Measurements from ENCODE around the gene LRBA. TPM values are rescaled to one million over a fixed set of nuclear protein-coding genes. Genes with fewer than 3 reads are reported as not detected.

The LRBA gene
- total and polyA plus RNA-seq, 9 of the 15 experiments (the other 6 are each of a cell fraction or from before 2014, with no cell fraction given) = 24.2 to 88.7 (median 59.7) TPM

DNA sequence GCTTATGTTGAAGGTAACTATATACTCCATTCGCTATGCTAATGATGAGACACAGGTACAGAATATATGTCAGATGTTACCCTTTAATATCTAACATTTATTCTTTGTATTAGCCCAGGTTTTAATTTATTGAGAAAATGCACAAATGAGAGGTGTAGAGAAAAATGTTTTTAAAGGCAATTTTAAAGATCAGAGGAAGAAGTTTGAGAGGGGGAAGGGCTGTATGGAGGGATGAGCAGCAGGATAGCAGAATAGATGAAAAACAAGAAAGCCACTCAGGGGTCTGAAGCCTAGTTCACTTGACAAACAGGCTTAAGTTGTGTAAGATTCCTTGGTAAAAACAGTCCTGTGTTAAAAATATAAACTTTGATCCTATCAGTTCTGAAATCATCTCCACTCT is 429.5 kb downstream of the LRBA start:
- no peak overlapping the region for H2AFZ ChIP-seq (ENCODE audit: low read depth, low read length)
- WGBS (ENCODE audit: insufficient coverage, low coverage, missing lambda C conversion rate) = 100% methylated on average over 1 of the region's 1 CpG
- no peak for DNase-seq (ENCODE audit: extremely low read depth in 1 of 4, low spot score in 3 of 4)
- no peaks in the 10 kb centered on the region for H3K27me3 ChIP-seq (ENCODE audit: control insufficient read depth in 2 of 2, insufficient read depth in 2 of 2, low read length in 2 of 2)
- no peak overlapping the region for H3K9ac ChIP-seq (ENCODE audit: insufficient read depth in 1 of 2, low read depth in 2 of 2, low read length in 2 of 2)
- H3K9me1 ChIP-seq (ENCODE audit: control insufficient read depth, insufficient read depth, low read length) = no peaks in the 10 kb centered on the region
- intact Hi-C loops (cut with micrococcal nuclease) = no loop called here
- ChIA-PET POLR2A (no interaction called here), CTCF (ENCODE audit: low intra/inter-chr PET ratio) (no interaction called here)
- peaks cover 70% of the 10 kb centered on the region; the same call in 2 of the 3 replicates for H3K36me3 ChIP-seq (ENCODE audit: control insufficient read depth, insufficient read depth, low read length)
- no peaks in the 10 kb centered on the region for H4K20me1 ChIP-seq (replicated peaks; ENCODE audit: control insufficient read depth, insufficient read depth, low read length)
- H3K4me2 ChIP-seq (ENCODE audit: insufficient read depth, low read length) = no peak overlapping the region
- FAIRE-seq = no peak
- no peak overlapping the region for H3K4me3 ChIP-seq
- H3K79me2 ChIP-seq (ENCODE audit: control insufficient read depth, insufficient read depth, low read length) = no peaks in the 10 kb centered on the region
- no peak overlapping the region for H3K27ac ChIP-seq (ENCODE audit: extremely low read depth, low read depth, low read length)
- H3K9me3 ChIP-seq (replicated peaks; ENCODE audit: control insufficient read depth, insufficient read depth, low read depth, low read length) = peaks cover 19% of the 10 kb centered on the region
- TF ChIP-seq, protein P1, sequence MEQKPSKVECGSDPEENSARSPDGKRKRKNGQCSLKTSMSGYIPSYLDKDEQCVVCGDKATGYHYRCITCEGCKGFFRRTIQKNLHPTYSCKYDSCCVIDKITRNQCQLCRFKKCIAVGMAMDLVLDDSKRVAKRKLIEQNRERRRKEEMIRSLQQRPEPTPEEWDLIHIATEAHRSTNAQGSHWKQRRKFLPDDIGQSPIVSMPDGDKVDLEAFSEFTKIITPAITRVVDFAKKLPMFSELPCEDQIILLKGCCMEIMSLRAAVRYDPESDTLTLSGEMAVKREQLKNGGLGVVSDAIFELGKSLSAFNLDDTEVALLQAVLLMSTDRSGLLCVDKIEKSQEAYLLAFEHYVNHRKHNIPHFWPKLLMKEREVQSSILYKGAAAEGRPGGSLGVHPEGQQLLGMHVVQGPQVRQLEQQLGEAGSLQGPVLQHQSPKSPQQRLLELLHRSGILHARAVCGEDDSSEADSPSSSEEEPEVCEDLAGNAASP (IDR thresholded peaks at IDR 0.05) = no peak
- TF ChIP-seq CSDE1 (IDR thresholded peaks at IDR 0.05) = no peak
- TF ChIP-seq HNRNPH1 (optimal IDR thresholded peaks at IDR 0.05; ENCODE audit: low read depth, low read length) = no peak
- no peak for TF ChIP-seq ZNF780A (CRISPR knock-in tag; IDR thresholded peaks at IDR 0.05)
- no peak for TF ChIP-seq HSF4 (CRISPR knock-in tag; IDR thresholded peaks at IDR 0.05; ENCODE audit: borderline replicate concordance)
- TF ChIP-seq CCAR2 (IDR thresholded peaks at IDR 0.05; ENCODE audit: low read depth, low read length) = no peak
- TF ChIP-seq THAP7 (CRISPR knock-in tag; IDR thresholded peaks at IDR 0.05) = no peak
- no peak for TF ChIP-seq ZEB2 (IDR thresholded peaks at IDR 0.05)
- TF ChIP-seq PTRF (tag; IDR thresholded peaks at IDR 0.05) = no peak
- TF ChIP-seq, protein P2, sequence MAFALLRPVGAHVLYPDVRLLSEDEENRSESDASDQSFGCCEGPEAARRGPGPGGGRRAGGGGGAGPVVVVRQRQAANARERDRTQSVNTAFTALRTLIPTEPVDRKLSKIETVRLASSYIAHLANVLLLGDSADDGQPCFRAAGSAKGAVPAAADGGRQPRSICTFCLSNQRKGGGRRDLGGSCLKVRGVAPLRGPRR (CRISPR knock-in tag; IDR thresholded peaks at IDR 0.05) = no peak
- no peak for TF ChIP-seq ZNF764 (CRISPR knock-in tag; IDR thresholded peaks at IDR 0.05; ENCODE audit: low read depth)
- TF ChIP-seq CREBBP (IDR thresholded peaks at IDR 0.05; ENCODE audit: low read depth, low read length) = no peak
- ATAC-seq = no peak
- H3K4me1 ChIP-seq (replicated peaks in 1 of 2; ENCODE audit: control insufficient read depth in 2 of 2, insufficient read depth in 2 of 2, low read length in 2 of 2) = peaks cover 0 to 5% of the 10 kb centered on the region in 2 experiments; a peak in 1 of 5 replicates
- BruUV-seq (replicated peaks) = no TSS peak
- in situ Hi-C loops (cut with MboI) = no loop called here

Measured in K562 (cell line).